K562 (cell line): Measurements from ENCODE around the gene ASIP. TPM values are rescaled to one million over a fixed set of nuclear protein-coding genes. Genes with fewer than 3 reads are reported as not detected.

Source experiments
- ATAC-seq: fragments of 200-7000 bp; cut with Tn5 transposase; 3 replicates; pipeline ENCODE4 v1.9.1; 2020; ENCODE audit warnings: moderate library complexity
- BruUV-seq: library from RNA; stranded (reverse); fragments of 400-500 nt; replicated peaks from 2 replicates; lab custom pipeline; 2021; lab: Mats Ljungman, UMichigan
- CTCF ChIA-PET: fragments of 300-600 bp; formaldehyde crosslinking; extraction: SDS; loops from one replicate; lab custom pipeline; 2021; ENCODE audit warnings: low intra/inter-chr PET ratio; lab: Yijun Ruan, JAX
- POLR2A ChIA-PET: fragments of 300-600, 350-650 bp; sonication (Branson Sonifier 250); formaldehyde crosslinking; extraction: SDS; loops from one replicate; lab custom pipeline; 2021; ENCODE audit warnings: antibody characterized with exemption, inconsistent platforms; lab: Yijun Ruan, JAX
- DNase-seq, 4 experiments: peaks; one replicate each; pipeline versions ENCODE4 v3.0.0 to v3.0.0-alpha.2; 2011 to 2018; ENCODE audit warnings: low spot score in 3 of 4, mixed read lengths in 3 of 4; ENCODE audit errors: extremely low read depth in 1 of 4
- FAIRE-seq: peaks from 2 replicates; lab custom pipeline; 2011; peaks lifted over from hg19 to GRCh38; lab: Jason Lieb, UNC
- H2AFZ ChIP-seq: 2 replicates; pipeline ENCODE4 v1.6.0; 2011; ENCODE audit warnings: low read depth, low read length, control low read depth, inconsistent platforms
- H3K27ac ChIP-seq: fragments of 200-600 bp; 3 replicates; pipeline ENCODE4 v1.8.0; 2011; ENCODE audit warnings: low read depth, mild to moderate bottlenecking, control low read depth, inconsistent platforms, low read length, moderate library complexity, mixed read lengths; ENCODE audit errors: extremely low read depth
- H3K27me3 ChIP-seq, 2 experiments: fragments of 300-600 bp in 1 of 2; 2 replicates in 1 of 2; 3 replicates in 1 of 2; pipeline versions ENCODE4 v1.6.0 to v1.8.0; 2011; ENCODE audit warnings: inconsistent platforms in 2 of 2, low read length in 2 of 2, mild to moderate bottlenecking in 1 of 2, mixed read lengths in 1 of 2, moderate library complexity in 1 of 2; ENCODE audit not compliant: control insufficient read depth in 2 of 2, insufficient read depth in 2 of 2
- H3K36me3 ChIP-seq: fragments of 300-600 bp; 3 replicates; pipeline ENCODE4 v1.8.0; 2011; ENCODE audit warnings: mild to moderate bottlenecking, low read length, inconsistent platforms; ENCODE audit not compliant: control insufficient read depth, insufficient read depth
- H3K4me1 ChIP-seq, 2 experiments: fragments of 200-600 bp in 1 of 2; replicated peaks in 1 of 2; 2 replicates in 1 of 2; 3 replicates in 1 of 2; pipeline versions ENCODE4 v1.5.1 to v1.8.0; 2011; ENCODE audit warnings: inconsistent platforms in 2 of 2, low read length in 2 of 2, mild to moderate bottlenecking in 1 of 2, mixed read lengths in 1 of 2, moderate library complexity in 1 of 2; ENCODE audit not compliant: control insufficient read depth in 2 of 2, insufficient read depth in 2 of 2
- H3K4me2 ChIP-seq: 2 replicates; pipeline ENCODE4 v1.6.1; 2011; ENCODE audit warnings: low read length, control low read depth, inconsistent platforms, mixed read lengths; ENCODE audit not compliant: insufficient read depth
- H3K4me3 ChIP-seq: fragments of 200-600 bp; sonication (generic), shearing (Covaris generic); 2 replicates; pipeline ENCODE4 v1.5.1; 2016; ENCODE audit warnings: control low read depth, inconsistent platforms
- H3K79me2 ChIP-seq: fragments of 200-600 bp; 3 replicates; pipeline ENCODE4 v1.8.0; 2011; ENCODE audit warnings: low read length, inconsistent platforms; ENCODE audit not compliant: control insufficient read depth, insufficient read depth
- H3K9ac ChIP-seq, 2 experiments: 2 replicates each; pipeline versions ENCODE4 v1.6.0 to v1.6.1; 2011; ENCODE audit warnings: low read depth in 2 of 2, low read length in 2 of 2, control low read depth in 1 of 2, inconsistent platforms in 1 of 2, mild to moderate bottlenecking in 1 of 2, mixed read lengths in 1 of 2; ENCODE audit not compliant: insufficient read depth in 1 of 2
- H3K9me1 ChIP-seq: one replicate; pipeline ENCODE4 v1.6.0; 2011; ENCODE audit warnings: inconsistent platforms, mild to moderate bottlenecking, low read length, moderate library complexity; ENCODE audit not compliant: control insufficient read depth, insufficient read depth
- H3K9me3 ChIP-seq: replicated peaks from 2 replicates; pipeline ENCODE4 v1.5.1; 2011; ENCODE audit warnings: low read depth, low read length, inconsistent platforms; ENCODE audit not compliant: control insufficient read depth, insufficient read depth
- H4K20me1 ChIP-seq: replicated peaks from 2 replicates; pipeline ENCODE4 v1.6.1; 2011; ENCODE audit warnings: low read length, inconsistent platforms, mixed read lengths; ENCODE audit not compliant: control insufficient read depth, insufficient read depth
- DIDO1 ChIP-seq: fragments of 450-650 bp; IDR thresholded peaks from 2 replicates; pipeline ENCODE4 v1.6.1; 2016; ENCODE audit warnings: low read depth, missing biosample characterization, missing genetic modification characterization
- E2F3 ChIP-seq: fragments of 250-450 bp; sonication (Bioruptor Pico); IDR thresholded peaks from 2 replicates; pipeline ENCODE4 v1.4.0; 2020; ENCODE audit warnings: mild to moderate bottlenecking
- EWSR1 ChIP-seq: fragments of 450-650 bp; IDR thresholded peaks from 2 replicates; pipeline ENCODE4 v1.6.1; 2018; ENCODE audit warnings: borderline replicate concordance, mild to moderate bottlenecking, low read depth, moderate library complexity; ENCODE audit not compliant: partially characterized antibody
- PTTG1 ChIP-seq: fragments of 450-650 bp; IDR thresholded peaks from 2 replicates; pipeline ENCODE4 v1.6.1; 2016; ENCODE audit warnings: low read depth, mild to moderate bottlenecking, missing genetic modification characterization, missing compliant biosample characterization
- RERE ChIP-seq: sonication (generic); formaldehyde crosslinking; IDR thresholded peaks from 2 replicates; pipeline ENCODE4 v1.8.0; 2023; ENCODE audit warnings: missing genetic modification reagents, mild to moderate bottlenecking, borderline replicate concordance
- ZFP30 ChIP-seq: fragments of 250-450 bp; sonication (Bioruptor Pico); IDR thresholded peaks from 2 replicates; pipeline ENCODE4 v1.8.0; 2022; ENCODE audit warnings: moderate library complexity, mild to moderate bottlenecking, inconsistent platforms, borderline replicate concordance
- ZMIZ1 ChIP-seq, 2 experiments: fragments of 150-350 bp in 1 of 2; IDR thresholded peaks; 2 replicates each; pipeline ENCODE4 v1.6.1; 2012 to 2016; ENCODE audit warnings: low read depth in 2 of 2, low read length in 2 of 2, mild to moderate bottlenecking in 1 of 2, moderate library complexity in 1 of 2
- ZNF512 ChIP-seq: IDR thresholded peaks from 2 replicates; pipeline ENCODE4 v1.6.1; 2016; ENCODE audit warnings: missing genetic modification characterization, missing compliant biosample characterization
- ZNF668 ChIP-seq: fragments of 250-450 bp; sonication (Bioruptor Pico); IDR thresholded peaks from 2 replicates; pipeline ENCODE4 v1.8.0; 2022; ENCODE audit warnings: mild to moderate bottlenecking, inconsistent platforms
- ZNF75A ChIP-seq: fragments of 450-650 bp; formaldehyde crosslinking; IDR thresholded peaks from 2 replicates; pipeline ENCODE4 v1.4.0; 2020; ENCODE audit warnings: mild to moderate bottlenecking
- ZZZ3 ChIP-seq: fragments of 450-650 bp; IDR thresholded peaks from 2 replicates; pipeline ENCODE4 v1.6.1; 2016; ENCODE audit warnings: antibody characterized with exemption, mild to moderate bottlenecking, moderate library complexity
- WGBS: fragments of 100-300 bp; shearing (Covaris generic); methylation state at CpG from one replicate; pipeline ENCODE4 v1.1.6; 2016; ENCODE audit warnings: low coverage, mixed read lengths; ENCODE audit not compliant: insufficient coverage; ENCODE audit errors: missing lambda C conversion rate; 5-methylcytosine and 5-hydroxymethylcytosine counted together
- in situ Hi-C: fragments of 300-500 bp; cut with MboI; formaldehyde crosslinking; loops from 4 replicates; pipeline ENCODE4 v1.15.0; 2018; ENCODE audit warnings: inconsistent platforms, mixed read lengths
- intact Hi-C: fragments of 100-400 bp; cut with micrococcal nuclease; formaldehyde crosslinking; loops from 2 replicates; pipeline ENCODE4 v1.14.2; 2022
- polyA plus RNA-seq, 8 experiments: library from polyadenylated mRNA; depleted of rRNA in 4 of 8; stranded (reverse) in 5 of 8; unstranded in 3 of 8; fragments of >200 nt; fragmentation: Nextera tagmentation in 2 of 8; fragmentation: Illumina TruSeq in 1 of 8; extraction: Ambion mirVana in 2 of 8; extraction: Trizol in 1 of 8; gene quantifications; 2 replicates each; pipeline versions ENCODE4 v1.2.1 to v1.2.3, GENCODE V29; 2011 to 2014; ENCODE audit warnings: inconsistent platforms in 1 of 8, missing spikeins in 1 of 8
- total RNA-seq, 7 experiments: library from RNA; depleted of rRNA in 6 of 7; stranded (reverse); fragments of >200 nt in 6 of 7; fragmentation: Illumina TruSeq in 2 of 7; extraction: Trizol in 2 of 7; gene quantifications; 2 replicates each; pipeline versions ENCODE4 v1.2.1 to v1.2.3, GENCODE V29; 2011 to 2021; ENCODE audit warnings: low replicate concordance in 1 of 7

Gene ASIP
- total and polyA plus RNA-seq, 9 of the 15 experiments (the other 6 are each of a cell fraction or from before 2014, with no cell fraction given), result not detected

DNA sequence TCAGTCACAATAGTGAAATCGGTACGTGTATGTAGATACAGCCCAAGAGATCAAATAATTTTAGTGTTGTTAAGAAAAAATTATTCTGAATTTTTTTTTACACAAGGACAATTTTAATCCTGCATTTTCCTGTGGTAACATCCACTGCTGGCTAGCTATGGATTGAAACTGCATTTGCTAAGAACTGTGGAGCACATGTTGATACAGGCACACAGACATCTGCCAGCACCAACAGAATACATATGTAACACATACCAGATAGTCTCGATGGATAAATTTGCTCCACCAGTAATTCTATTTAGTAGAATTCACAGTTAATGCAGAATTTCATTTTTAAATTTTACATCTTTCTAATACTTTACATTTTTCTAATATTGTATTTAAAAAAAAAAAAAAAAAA is 2.2 kb downstream of the ASIP start:
- H3K4me3 ChIP-seq, result no peak overlapping the region
- WGBS, result 16% methylated on average over 3 of the region's 3 CpGs
- H3K9me1 ChIP-seq, result no peaks in the 10 kb centered on the region
- no peak overlapping the region for H3K27ac ChIP-seq
- 0 out of 5 replicates have a peak, but pooled peaks cover 0 to 3% of the 10 kb centered on the region in 2 experiments for H3K27me3 ChIP-seq
- no peak overlapping the region for H3K4me2 ChIP-seq
- H3K9ac ChIP-seq, result no peak overlapping the region
- intact Hi-C loops, result loop anchor here (5.0 kb wide), 1 partner anchor 51 kb away; no protein-coding TSS in a partner anchor
- TF ChIP-seq ZNF668 (CRISPR knock-in tag), result no peak
- TF ChIP-seq PTTG1 (tag), result no peak
- no peak for TF ChIP-seq DIDO1 (tag)
- TF ChIP-seq ZNF512 (tag), result no peak
- no peak for TF ChIP-seq EWSR1
- TF ChIP-seq E2F3 (CRISPR knock-in tag), result no peak
- TF ChIP-seq RERE (CRISPR knock-in tag), result no peak
- no peak for TF ChIP-seq ZMIZ1 (IDR thresholded peaks at IDR 0.05; ENCODE audit: low read depth in 2 of 2, low read length in 2 of 2)
- TF ChIP-seq ZNF75A (CRISPR knock-in tag), result no peak
- TF ChIP-seq ZFP30 (CRISPR knock-in tag), result no peak
- TF ChIP-seq ZZZ3, result no peak
- TF ChIP-seq, all 486 proteins: peak for 0
- H4K20me1 ChIP-seq, result no peaks in the 10 kb centered on the region
- no peaks in the 10 kb centered on the region for H3K36me3 ChIP-seq
- BruUV-seq, result no TSS peak
- CTCF ChIA-PET, result no interaction called here
- H3K9me3 ChIP-seq, result no peaks in the 10 kb centered on the region
- H3K4me1 ChIP-seq, result peaks cover 3% of the 10 kb centered on the region in 2 experiments; a peak in 2 of 5 replicates
- FAIRE-seq (no peak), ATAC-seq (no peak), DNase-seq (no peak)
- H2AFZ ChIP-seq, result no peak overlapping the region
- in situ Hi-C loops, result no loop called here
- H3K79me2 ChIP-seq, result no peaks in the 10 kb centered on the region
- POLR2A ChIA-PET, result no interaction called here
